Raji (cell line): ENCODE results near the gene FAM184B.

Experiments
- POLR2A ChIP-seq: IDR thresholded peaks from 2 replicates; pipeline ENCODE4 v1.6.1; 2011; ENCODE audit warnings: low read depth, low read length, control low read depth; ENCODE audit not compliant: insufficient read depth

FAM184B gene

DNA sequence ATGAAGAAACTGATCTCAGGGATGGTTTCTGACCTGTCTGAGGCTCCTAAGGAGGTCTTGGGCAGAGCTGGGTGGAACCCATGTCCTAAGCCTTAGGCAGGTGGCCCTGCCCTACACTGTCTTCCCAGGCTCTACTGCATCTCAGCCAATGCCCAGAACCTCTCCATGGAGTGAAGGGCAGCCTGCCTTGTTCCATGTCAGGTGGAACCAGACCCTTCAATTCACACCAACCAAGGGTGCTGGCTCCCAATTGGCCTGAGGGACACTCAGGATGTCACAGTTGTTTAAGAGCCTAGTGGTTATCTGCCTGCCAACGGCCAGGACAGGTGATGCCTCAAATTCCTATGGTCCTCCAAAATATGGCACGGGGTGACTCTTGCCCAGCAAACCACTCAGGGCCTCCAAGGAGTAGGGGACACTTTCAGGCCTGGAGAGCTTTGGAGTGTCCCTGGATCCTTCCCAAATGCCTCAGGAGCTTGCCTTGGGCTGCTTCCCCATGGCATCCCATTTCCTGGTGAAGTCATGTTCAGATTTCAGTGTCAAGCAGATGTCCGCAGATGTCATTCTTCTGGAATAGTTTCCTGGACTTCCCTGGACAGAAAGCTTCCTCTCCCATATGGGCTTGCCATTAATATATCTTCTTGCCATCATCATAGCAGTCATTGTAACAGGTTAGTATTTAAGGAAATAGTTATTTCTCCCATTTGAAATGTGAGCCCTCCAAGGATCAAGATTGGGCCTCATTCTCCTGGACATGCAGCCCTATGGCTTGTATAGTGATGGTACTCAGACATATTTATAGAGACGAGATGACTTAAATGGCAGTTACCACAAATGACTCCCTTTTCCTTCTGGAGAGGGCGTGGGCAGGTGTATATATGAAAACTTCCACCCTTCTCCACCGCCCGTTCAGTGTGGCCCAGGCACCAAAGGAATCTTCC, 99.9 kb downstream of the FAM184B start:
- no peak for TF ChIP-seq POLR2A

DNA sequence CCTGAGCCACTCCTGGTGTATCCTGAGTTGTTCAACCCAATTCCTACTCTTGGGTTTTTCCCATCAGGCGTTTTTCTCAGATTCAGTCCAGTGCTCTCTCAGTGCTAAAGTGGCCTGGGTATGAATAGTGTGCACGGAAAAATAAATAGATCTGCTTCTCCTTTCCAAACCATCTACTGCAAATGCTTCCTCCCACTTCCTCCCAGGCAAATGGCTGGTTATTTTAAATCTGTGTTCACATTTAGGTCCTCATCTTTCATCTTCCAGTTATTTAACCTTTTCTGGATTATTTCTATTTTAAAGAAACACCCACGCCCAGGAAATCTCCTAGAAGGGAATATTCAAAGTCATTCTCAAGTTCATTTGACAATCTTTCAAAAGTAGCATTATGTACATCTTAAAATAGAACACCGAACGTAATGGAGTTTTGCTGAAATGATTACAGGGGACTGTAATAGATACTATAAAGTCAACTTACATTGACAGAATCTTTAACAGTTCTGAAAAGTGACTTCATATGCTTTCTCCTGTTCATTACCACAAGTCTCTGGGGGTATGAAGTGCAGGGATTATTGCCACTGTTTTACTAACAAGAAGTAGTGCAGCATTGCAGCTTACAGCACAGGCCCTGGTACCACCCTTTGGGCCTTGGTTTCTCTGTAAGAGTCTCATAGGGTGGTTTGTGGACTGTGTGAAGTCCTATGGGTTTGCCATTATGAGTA, 100.7 kb downstream of the FAM184B start:
- no peak for TF ChIP-seq POLR2A

- no peak for TF ChIP-seq POLR2A
Measured at GRCh38 chr4:17670423-17670822, 111.0 kb downstream of the FAM184B start.

GRCh38 chr4:17667653-17668201, 113.7 kb downstream of the FAM184B start:
- TF ChIP-seq POLR2A, result no peak

- no peak for TF ChIP-seq POLR2A
Measured at GRCh38 chr4:17667253-17667652, 114.2 kb downstream of the FAM184B start.

GRCh38 chr4:17665852-17666251, 115.6 kb downstream of the FAM184B start:
- TF ChIP-seq POLR2A, result no peak

DNA sequence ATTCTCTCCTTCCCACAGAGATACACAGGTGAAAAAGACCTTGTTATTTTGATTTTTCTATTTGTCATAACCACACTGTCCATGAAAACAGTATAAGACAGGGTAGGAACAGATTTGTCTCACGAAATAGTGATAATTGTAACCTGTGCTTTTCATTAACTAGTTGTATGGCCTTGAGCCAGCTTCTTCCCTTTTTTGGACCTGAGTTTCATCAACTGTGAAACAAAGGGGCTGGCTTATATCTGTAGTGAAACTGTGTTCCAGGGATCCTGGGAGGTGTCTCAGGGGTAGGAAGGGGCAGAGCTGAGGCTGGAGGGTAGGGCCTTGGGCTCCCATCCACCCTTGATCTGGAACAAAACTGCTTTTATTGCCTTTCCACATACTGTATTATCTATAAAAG, 116.1 kb downstream of the FAM184B start:
- TF ChIP-seq POLR2A, result no peak

GRCh38 chr4:17664755-17665154, 116.7 kb downstream of the FAM184B start:
- TF ChIP-seq POLR2A, result no peak

GRCh38 chr4:17662694-17663093, 118.7 kb downstream of the FAM184B start:
- TF ChIP-seq POLR2A, result no peak

- TF ChIP-seq POLR2A, result no peak
Measured at GRCh38 chr4:17657849-17658248, 123.6 kb downstream of the FAM184B start.

GRCh38 chr4:17657090-17657489, 124.3 kb downstream of the FAM184B start:
- TF ChIP-seq POLR2A, result no peak

- TF ChIP-seq POLR2A, result no peak
Measured at GRCh38 chr4:17654701-17655100, 126.7 kb downstream of the FAM184B start.

DNA sequence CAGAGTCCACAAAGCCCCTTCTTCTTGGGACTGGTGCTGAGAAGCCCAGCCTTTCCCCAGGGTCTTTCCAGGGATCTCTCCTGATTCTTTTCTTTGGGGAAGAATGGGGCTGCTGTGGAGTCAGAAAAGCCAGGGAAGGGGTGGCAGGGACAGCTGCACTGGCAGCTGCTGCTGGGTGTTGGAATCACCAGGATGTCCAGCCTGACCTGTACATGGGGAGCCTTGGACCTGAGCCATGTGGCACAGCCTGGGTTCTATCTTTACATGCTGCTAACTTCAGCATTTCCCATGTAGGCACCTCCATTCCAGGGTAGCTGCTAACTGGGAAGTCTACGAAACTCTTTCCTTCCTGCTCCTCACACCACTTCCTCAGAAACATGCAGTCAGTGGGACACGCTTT, 131.0 kb downstream of the FAM184B start:
- no peak for TF ChIP-seq POLR2A

- no peak for TF ChIP-seq POLR2A
Measured at GRCh38 chr4:17647927-17648326, 133.5 kb downstream of the FAM184B start.

GRCh38 chr4:17647176-17647806, 134.1 kb downstream of the FAM184B start:
- no peak for TF ChIP-seq POLR2A
